Measurements from ENCODE around the gene PPP1R12C. TPM values are rescaled to one million over a fixed set of nuclear protein-coding genes. Genes with fewer than 3 reads are reported as not detected.
"Not testable (repeated sequence)": the region's sequence is repeated elsewhere in the genome, so short reads cannot be mapped to it uniquely, and the experiment has no call there.

The PPP1R12C gene
- total RNA-seq, 1 donor from 2014 or later, result 37.4 TPM

GRCh38 chr19:55071129-55071502 lies 46.3 kb downstream of the PPP1R12C start:
- DNase-seq, result no peak

- no peak for DNase-seq
Measured at GRCh38 chr19:55070466-55071128, 46.8 kb downstream of the PPP1R12C start.

- DNase-seq, result no peak
Measured at GRCh38 chr19:55069865-55070197, 47.6 kb downstream of the PPP1R12C start.

GRCh38 chr19:55068950-55069864 lies 48.2 kb downstream of the PPP1R12C start:
- DNase-seq, result peak; percentile 27

GRCh38 chr19:55067869-55068268 lies 49.6 kb downstream of the PPP1R12C start:
- DNase-seq, result no peak

GRCh38 chr19:55066107-55066709 lies 51.2 kb downstream of the PPP1R12C start:
- DNase-seq, result peak; percentile 21

GRCh38 chr19:55065516-55065915 lies 51.9 kb downstream of the PPP1R12C start:
- DNase-seq, result not testable (repeated sequence)

- DNase-seq, result no peak
Measured at GRCh38 chr19:55063492-55063843, 54.0 kb downstream of the PPP1R12C start.

- peak; percentile 98 for DNase-seq
Measured at GRCh38 chr19:55062735-55063491, 54.5 kb downstream of the PPP1R12C start, which contains the start of gene RDH13. Gene RDH13, minus strand, starts transcription at chr19:55063148. Its CDS starts 116 bp downstream, at chr19:55063032.

GRCh38 chr19:55060287-55060686 lies 57.1 kb downstream of the PPP1R12C start:
- not testable (repeated sequence) for DNase-seq

- no peak for DNase-seq
Measured at GRCh38 chr19:55058781-55059610, 58.4 kb downstream of the PPP1R12C start.

GRCh38 chr19:55056827-55057226 lies 60.6 kb downstream of the PPP1R12C start:
- no peak for DNase-seq

GRCh38 chr19:55053735-55054134 lies 63.7 kb downstream of the PPP1R12C start:
- no peak for DNase-seq

GRCh38 chr19:55050749-55051532 lies 66.5 kb downstream of the PPP1R12C start:
- DNase-seq, result no peak

GRCh38 chr19:55048446-55048845 lies 69.0 kb downstream of the PPP1R12C start:
- no peak for DNase-seq

GRCh38 chr19:55047951-55048350 lies 69.5 kb downstream of the PPP1R12C start:
- DNase-seq, result no peak

GRCh38 chr19:55046975-55047622 lies 70.3 kb downstream of the PPP1R12C start:
- DNase-seq, result no peak

- no peak for DNase-seq
Measured at GRCh38 chr19:55044771-55045716, 72.4 kb downstream of the PPP1R12C start.

- DNase-seq, result no peak
Measured at GRCh38 chr19:55044286-55044685, 73.2 kb downstream of the PPP1R12C start.
